Thoracic aorta (tissue), 2 donors: ENCODE data around the gene AKAP10. TPM values are rescaled to one million over a fixed set of nuclear protein-coding genes. Genes with fewer than 3 reads are reported as not detected.

Experiments used
- ATAC-seq: fragments of 150-250 bp; one replicate; pipeline ENCODE4 v1.8.0; 2017; ENCODE audit warnings: low read depth; ENCODE audit not compliant: insufficient number of reproducible peaks, low FRiP score
- DNase-seq: peaks from one replicate; pipeline ENCODE4 v3.0.0-alpha.2; 2020; ENCODE audit warnings: low spot score
- H3K27ac ChIP-seq, 2 donors: fragments of 200-600 bp; sonication (generic); 1 replicate in 1 of 2; 2 replicates in 1 of 2; pipeline ENCODE4 v1.5.1; 2016; ENCODE audit warnings: mild to moderate bottlenecking in 2 of 2, moderate library complexity in 2 of 2
- H3K27me3 ChIP-seq: fragments of 200-600 bp; sonication (generic); replicated peaks from 2 replicates; pipeline ENCODE4 v1.6.0; 2016; ENCODE audit warnings: mild to moderate bottlenecking; ENCODE audit not compliant: insufficient read depth
- H3K36me3 ChIP-seq: fragments of 200-600 bp; sonication (generic); one replicate; pipeline ENCODE4 v1.5.1; 2016
- H3K4me1 ChIP-seq, 2 donors: fragments of 200-600 bp; sonication (generic); 1 replicate in 1 of 2; 2 replicates in 1 of 2; pipeline versions ENCODE4 v1.5.1 to v1.6.0; 2016; ENCODE audit warnings: low read depth in 2 of 2, mild to moderate bottlenecking in 1 of 2; ENCODE audit not compliant: control insufficient read depth in 1 of 2
- H3K4me3 ChIP-seq: fragments of 200-600 bp; sonication (generic); 2 replicates; pipeline ENCODE4 v1.5.1; 2016; ENCODE audit warnings: mild to moderate bottlenecking
- H3K9me3 ChIP-seq: fragments of 200-600 bp; sonication (generic); 2 replicates; pipeline ENCODE4 v1.5.1; 2016
- CTCF ChIP-seq: fragments of 200-600 bp; sonication (generic); IDR thresholded peaks from one replicate; pipeline ENCODE4 v1.5.1; 2019; ENCODE audit warnings: antibody characterized with exemption
- total RNA-seq, 2 donors: library from RNA; depleted of rRNA; stranded (reverse); fragments of >200 nt; gene quantifications; one replicate each; pipeline versions ENCODE4 v1.1.0 to v1.2.3, GENCODE V29; 2016

Gene AKAP10
- total RNA-seq, 2 donors from 2014 or later = 29.6 to 48.5 TPM

- H3K4me1 ChIP-seq = peaks cover 0 to 21% of the 10 kb centered on the region in 2 donors
- peaks cover 11% of the 10 kb centered on the region for H3K36me3 ChIP-seq
- H3K9me3 ChIP-seq = no peaks in the 10 kb centered on the region
- ATAC-seq = no peak
- no peak overlapping the region for H3K4me3 ChIP-seq
- no peak for DNase-seq
- no peak overlapping the region for H3K27ac ChIP-seq
- TF ChIP-seq CTCF = no peak
- H3K27me3 ChIP-seq = no peaks in the 10 kb centered on the region
Measured at GRCh38 chr17:19940722-19941464, 36.7 kb downstream of the AKAP10 start.

GRCh38 chr17:19939993-19940721 lies 37.5 kb downstream of the AKAP10 start:
- Histone ChIP-seq H3K9me3 (no peaks in the 10 kb centered on the region), H3K4me1 (peaks cover 0 to 21% of the 10 kb centered on the region in 2 donors), H3K4me3 (no peak overlapping the region), H3K27ac (no peak overlapping the region), H3K27me3 (no peaks in the 10 kb centered on the region), H3K36me3 (peaks cover 11% of the 10 kb centered on the region)
- no peak for ATAC-seq
- no peak for DNase-seq
- TF ChIP-seq CTCF = no peak

GRCh38 chr17:19938736-19939135 lies 38.9 kb downstream of the AKAP10 start:
- no peak for DNase-seq
- peaks cover 0 to 21% of the 10 kb centered on the region in 2 donors for H3K4me1 ChIP-seq

GRCh38 chr17:19937522-19937921 lies 40.1 kb downstream of the AKAP10 start:
- no peak for ATAC-seq

More at GRCh38 chr17:19938736-19939135, 38.9 kb downstream of the AKAP10 start:
- Histone ChIP-seq H3K27ac (no peak overlapping the region), H3K9me3 (no peaks in the 10 kb centered on the region), H3K27me3 (no peaks in the 10 kb centered on the region), H3K36me3 (peaks cover 13% of the 10 kb centered on the region), H3K4me3 (no peak overlapping the region)
- no peak for TF ChIP-seq CTCF
- ATAC-seq = no peak

More at GRCh38 chr17:19937522-19937921, 40.1 kb downstream of the AKAP10 start:
- H3K27me3 ChIP-seq = no peaks in the 10 kb centered on the region
- H3K27ac ChIP-seq = no peak overlapping the region
- no peak for DNase-seq
- peaks cover 16% of the 10 kb centered on the region for H3K36me3 ChIP-seq
- no peaks in the 10 kb centered on the region for H3K9me3 ChIP-seq
- peaks cover 0 to 21% of the 10 kb centered on the region in 2 donors for H3K4me1 ChIP-seq
- no peak for TF ChIP-seq CTCF
- no peak overlapping the region for H3K4me3 ChIP-seq
